Stimulated activated CD8-positive, alpha-beta memory T cell treated with anti-CD3 and anti-CD28 coated beads, Interleukin-15, amount 100 ng/mL, for 48 hours (primary cell): Measurements from ENCODE around the gene HMG20B.

Source experiments
- DNase-seq, 2 donors: peaks; one replicate each; pipeline ENCODE4 v3.0.0-alpha.2; 2020; ENCODE audit warnings: low read depth in 2 of 2

HMG20B gene

DNA sequence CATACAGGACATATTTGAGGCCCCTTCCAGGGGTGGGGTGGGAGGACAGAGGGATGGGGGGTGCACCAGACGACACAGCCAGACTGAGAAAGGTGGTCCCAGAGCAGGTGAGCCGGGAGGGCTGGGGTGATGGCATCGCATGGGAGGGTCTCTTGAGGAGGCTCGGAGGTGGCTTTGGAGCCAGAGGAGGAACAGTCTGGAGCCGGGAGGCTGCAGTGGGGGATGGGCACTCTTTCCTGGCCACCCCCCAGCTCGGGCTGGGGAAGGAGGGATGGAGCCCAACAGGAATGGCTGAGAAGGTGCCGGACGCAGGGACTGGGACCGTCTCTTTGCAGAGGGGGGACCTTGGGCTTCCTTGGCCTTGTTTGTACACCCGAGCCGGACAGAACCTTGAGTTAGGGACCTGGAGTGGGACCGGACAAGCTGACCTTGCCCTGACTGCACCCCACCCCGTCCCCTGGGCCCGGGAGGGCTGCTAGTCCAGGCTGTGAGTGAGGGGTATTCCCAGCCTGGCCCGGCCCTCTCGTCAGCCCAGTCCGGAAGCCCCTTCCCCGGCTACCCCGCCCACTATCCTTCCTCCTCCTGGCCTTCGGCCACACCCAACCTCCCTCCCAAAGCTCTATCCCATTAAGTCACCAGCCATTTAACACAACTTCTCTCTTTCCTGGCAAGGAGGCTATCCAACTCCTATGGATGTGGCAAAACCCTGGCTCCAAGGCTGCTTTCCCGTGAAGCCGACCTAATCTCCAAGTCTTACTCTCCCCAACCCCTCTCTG is 34.7 kb downstream of the HMG20B start:
- no peak for DNase-seq

DNA sequence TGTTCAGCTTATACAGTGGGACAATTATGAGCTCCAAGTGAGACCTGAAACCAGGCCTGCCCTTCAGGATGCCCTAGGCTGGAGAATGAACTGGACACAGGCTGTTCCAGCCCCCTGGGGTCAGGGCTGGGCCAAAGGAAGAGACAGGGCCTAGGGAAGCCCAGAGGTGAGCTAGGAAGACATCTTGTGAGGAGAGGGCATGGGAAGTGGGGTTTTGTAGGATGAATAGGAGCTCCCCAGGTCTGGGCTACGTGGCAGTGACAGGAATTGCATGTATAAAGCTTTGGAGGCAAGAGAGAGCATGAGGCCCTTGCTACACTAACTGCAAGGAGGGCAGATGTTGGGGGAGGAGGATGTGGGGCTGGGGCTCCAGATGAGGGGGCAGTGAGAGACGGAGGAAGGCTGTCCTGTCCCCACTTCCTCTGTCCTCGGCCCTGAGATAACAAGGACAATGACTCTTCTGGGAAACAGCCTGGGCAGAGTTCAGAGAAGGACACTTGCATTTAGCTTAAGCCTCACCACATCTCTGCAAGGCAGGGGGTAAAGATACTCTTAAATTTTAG is 35.4 kb downstream of the HMG20B start:
- DNase-seq = no peak

DNA sequence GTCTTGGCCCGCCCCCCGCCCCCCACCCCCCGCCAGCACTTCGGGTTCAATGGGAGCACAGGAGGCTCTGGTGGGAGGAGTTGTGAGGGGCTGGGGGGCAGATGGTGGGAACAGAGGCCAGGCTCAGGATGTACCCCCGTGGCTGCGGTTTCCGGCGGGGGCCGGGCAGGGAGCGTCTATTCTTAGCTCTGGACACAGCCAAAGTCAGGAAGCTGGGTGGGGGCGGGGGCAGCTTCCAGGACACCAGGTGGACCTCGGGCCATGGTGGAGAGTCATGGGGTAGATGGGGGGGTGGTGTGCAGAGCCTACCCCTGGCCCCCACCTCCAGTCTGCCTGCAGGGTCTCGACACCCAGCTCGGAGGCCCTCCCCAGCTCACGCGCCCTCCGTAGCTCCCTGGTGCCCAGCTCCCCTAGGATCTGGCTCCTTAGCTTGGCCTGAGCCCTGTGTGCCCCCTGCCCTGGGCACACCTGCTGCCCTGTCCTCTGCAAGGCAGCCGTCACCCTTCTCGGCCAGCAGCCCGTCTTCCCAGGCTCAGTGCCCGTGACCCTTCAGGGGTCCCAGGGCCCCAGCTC is 36.1 kb downstream of the HMG20B start:
- no peak for DNase-seq

DNA sequence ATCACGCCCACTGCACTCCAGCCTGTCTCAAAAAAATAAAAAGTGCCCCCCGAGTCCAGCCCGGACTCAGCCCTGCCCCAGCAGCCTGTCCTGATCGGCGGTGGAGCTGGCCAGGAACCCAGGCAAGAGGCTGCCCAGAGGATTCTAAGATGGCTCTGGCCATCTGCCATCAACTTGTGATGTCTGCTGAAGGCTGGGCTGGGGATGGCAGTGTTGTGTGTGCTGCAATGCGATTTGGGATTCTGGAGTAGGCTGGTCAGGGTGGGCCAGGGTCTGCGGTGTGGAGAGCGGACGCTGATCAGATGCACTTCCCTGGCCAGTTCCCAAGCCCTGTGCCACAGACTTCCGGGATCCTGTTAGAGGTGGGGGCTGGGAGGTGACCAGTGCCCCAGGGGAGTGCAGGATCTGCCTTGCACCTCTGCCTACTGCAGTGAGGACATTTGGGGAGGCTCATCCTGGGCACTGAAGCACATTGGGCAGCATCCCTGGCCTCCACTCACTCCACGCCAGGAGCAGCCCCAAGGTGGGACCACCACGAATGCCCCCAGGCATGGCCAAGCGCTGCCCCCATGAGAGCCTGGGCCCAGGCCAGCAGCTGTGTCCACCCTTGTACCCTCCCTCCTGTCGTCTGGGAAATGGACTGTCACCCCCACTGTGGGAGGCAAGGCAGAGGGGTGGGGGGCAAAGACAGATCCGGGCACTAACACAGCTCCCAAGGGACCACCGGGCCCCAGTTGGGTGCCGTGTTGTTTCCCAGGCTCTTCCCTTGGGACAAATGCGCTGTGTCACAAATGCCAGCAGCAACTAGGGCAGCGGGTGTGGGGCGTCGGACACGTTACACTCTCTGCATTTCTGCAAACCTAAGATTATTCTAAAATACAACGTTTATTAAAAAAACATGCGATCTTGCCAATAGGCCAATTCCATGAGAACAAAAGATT is 37.3 kb downstream of the HMG20B start:
- no peak for DNase-seq

DNA sequence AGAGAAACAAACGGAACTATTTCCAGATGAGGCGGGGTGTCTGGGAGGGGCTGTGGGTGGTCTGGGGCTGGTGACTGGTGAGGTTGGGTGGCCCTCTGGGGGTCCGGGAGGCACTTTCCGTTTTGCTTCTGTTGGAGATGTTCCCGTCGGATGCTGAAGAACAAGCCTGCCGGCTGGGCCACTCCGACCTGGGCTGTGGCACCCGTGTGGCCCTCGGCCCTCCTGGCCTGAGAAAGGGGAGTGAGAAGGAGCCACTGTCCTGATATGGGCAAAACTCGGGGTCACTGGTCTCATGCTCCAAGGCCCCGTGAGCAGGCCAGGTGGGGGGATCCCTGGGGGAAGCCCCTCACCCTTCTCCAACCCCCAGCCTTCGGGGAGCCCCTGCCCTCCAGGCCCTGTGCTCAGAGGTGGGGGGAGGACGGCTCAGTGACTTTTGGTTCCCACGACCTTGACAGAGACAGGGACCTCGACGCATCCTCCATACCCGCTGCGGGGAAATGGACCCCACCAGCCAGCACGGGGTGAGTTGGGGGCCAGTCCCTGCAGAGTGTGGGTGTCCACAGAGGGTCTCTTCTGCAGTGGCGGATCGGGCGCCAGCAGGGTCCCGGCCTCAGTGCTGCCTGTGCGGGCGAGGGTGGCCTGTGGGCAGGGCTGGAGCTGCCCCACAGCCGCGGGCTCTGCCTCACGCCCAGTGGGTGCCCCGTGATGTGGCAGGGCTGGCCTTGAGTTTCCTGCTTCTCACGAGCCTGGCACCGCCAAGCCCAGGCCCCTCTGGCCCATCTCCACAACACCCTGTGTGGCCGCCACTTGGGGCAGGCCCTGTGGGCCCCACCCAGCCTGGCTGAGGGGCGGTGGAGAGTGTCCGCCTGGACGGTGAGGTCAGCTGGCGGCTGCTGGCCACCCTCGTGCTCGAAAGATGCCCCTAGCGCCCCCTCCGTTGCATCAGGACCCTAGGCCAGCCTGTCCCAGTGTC is 38.3 kb downstream of the HMG20B start:
- no peak for DNase-seq

DNA sequence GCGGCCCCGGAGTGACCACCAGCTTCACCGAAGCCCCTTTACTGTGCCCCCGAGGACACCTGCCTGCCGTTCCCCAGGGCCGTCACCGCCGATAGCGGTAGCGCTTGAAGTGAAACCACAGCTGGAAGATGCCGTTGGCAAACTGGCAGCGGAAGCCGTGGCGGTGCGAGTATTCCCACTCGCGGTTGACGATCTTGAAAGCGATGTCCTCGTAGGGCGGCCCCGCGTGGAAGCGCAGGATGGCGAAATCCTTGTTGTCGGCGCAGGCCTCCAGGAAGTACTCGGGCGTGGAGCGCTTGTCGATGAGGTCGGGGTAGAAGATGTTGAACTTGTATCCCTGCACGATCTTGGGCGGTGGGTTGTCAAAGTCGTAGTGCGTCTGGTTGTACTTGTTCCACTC is 39.1 kb downstream of the HMG20B start:
- DNase-seq = no peak

DNA sequence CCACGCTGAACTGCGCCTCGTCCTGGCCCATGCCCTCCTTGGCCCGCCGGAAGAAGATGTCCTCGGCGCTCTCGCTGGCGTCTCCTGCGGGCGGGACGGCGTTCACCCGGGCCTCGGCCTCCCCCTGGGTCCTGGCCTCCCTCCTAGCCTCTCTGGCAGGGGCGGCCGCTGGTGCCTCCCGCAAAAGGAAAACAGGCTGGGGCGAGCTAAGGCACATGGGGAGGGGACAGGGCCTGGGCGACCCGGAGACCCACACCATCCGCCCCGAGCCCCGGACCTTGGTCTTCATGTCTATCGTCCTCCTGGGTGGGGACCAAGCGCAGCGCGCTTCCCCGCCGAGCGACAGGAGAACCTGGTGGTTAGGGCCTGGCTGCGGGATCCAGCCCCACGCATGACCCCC is 39.6 kb downstream of the HMG20B start:
- DNase-seq = no peak

DNA sequence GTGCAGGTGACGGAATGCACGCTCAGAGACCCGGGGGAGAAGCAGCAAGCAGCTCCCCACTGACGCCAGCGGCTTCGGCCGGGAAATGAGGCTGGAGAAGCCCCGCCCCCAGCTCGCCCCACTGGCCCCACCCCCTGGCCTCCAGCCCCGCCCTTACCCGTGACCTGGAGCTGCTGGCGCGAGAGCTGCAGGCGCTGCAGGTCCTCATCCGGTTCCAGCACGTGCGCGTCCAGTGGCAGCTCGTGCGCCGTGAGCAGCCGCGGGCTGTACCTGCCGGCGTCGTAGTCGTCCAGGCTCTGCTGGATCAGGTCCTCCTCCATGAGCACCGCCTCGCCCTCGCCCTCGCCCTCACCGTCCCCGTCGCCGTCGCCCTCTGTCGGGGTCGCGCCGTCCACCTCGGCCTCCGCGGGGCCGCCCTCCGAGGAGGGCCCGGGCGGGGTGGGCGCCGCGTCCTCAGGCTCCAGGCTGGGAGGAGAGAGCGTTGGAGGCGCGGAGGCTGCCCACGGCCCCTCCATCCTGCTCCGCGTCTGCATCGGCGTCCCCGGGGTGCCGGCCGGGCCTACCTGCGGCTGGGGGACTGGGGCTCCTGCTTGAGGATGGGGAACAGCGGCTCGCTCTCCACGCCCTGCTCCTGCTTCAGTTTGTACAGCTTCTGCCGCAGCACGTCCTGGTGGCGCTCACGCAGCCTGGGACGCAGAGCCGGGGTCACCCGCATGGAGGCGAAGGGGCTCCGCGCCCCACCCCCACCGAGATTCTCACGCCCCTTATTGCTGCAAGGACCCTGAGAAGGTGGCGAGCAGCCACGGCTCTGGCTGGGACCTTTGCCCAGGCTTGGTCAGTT is 40.4 kb downstream of the HMG20B start:
- no peak for DNase-seq

DNA sequence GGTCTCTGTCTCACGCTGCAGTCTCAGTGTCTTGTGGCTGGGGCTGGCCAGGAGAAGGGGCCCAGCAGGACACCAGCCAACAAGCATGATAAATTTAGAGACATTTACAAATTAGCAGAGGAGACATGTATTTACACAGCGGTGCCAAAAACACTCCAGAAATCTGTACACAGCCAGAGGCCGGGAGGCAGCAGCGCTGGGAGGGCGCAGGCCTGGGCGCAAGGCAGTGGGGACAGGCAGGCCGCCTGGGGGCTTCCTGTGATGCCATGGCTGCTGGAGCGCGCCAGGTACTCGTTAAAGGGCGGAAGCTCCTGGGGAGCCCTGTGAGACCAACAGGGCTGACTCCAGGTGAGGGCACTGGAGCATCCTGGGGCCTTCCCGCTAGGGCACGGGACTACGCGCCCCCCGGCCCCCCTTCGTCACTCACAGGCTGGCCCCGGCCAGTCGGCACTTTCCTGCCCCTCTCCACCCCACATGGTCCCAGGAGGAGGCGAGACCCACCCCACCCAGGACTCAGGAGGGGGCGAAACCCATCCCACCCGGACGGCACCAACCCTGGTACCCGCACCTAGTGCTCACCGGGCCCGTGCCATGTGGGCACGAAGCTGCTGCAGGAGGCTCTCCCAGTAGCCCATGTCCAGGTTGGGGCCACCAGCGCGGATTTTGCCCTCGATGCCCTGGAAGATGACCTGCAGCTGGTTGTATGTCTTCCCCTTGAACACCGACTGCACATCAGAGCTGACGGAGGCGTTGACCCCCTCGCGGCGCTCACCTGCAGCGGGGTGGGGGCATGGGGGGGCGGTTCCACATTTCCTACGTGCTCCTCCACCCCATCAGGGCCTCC is 41.3 kb downstream of the HMG20B start:
- no peak for DNase-seq

DNA sequence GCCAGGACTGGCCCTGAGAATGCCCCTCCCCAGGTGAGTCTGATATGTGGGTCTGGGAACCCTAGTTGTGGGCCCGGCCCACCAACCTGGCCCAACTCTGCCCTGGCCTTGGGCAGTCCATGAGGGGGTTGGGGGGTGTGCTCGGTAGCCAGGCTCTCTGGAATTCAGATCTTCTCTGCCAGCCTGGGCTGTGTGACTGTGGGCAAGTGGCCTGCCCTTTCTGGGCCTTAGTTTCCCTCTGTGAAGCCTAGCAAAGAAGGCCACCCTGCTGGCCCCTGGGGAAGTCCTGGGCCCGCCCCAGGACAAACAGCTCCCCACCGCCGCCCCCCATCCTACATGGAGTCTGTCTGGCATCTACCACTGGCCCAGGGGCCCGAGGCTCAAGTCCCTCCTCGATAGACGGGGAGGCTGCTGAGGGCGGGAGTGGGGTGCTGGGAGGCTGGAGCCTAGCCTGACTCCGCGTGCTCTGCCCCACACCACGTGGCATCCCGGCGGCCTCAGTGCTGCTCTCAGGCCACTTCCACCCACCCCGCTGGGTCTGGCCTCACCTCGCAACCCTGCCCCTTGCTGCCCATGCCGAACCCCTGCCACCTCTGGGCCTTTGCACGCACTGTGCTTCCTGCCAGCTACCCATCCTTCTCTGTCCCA is 42.2 kb downstream of the HMG20B start:
- no peak for DNase-seq

DNA sequence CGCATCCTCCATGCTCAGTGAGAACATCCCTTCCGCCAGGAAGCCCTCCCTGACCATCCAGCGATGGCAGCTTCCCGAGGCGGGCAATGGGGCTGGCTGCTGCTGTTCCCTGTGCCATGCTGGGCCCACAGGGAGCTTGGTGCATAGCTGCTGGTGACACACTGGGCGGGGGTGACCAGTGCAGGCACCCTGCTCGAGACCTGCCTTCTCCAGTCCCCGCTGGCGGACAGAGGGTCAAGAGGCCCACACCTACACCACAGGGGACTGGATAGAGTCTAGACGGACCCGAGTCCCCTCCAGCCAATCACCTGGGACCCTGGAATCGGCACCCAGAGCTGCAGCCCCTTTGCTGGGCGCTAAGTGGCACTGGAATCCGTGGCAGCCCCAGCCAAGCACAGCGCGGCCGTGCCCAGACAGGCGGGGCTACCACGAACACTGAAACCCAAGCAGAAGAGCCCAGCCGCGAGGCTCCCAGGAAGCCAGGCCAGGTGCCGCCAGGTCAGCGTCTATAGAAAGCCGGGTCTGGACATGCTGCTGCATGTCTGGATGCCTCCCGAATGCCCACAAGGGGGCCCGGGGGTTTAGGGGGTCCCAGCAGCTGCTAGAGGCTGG is 42.9 kb downstream of the HMG20B start:
- DNase-seq = no peak

DNA sequence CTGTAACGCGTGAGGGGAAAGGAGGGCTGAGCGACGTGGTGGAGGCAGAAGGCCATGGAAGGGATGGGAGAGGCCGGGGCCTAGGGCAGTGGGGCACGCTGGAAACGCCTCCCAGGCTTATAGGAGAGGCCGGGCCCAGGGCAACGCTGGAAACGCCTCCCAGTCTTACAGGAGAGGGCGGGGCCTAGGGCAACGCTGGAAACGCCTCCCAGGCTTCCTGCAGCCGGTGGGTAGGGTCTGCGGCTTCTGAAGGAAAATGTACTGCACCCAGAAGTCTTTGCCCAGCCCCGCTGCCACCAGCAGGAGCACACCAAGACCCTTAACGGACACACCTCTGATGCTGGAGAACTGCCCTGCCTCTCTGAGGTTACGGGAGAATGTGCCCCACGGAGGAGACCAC is 44.7 kb downstream of the HMG20B start:
- DNase-seq = no peak

DNA sequence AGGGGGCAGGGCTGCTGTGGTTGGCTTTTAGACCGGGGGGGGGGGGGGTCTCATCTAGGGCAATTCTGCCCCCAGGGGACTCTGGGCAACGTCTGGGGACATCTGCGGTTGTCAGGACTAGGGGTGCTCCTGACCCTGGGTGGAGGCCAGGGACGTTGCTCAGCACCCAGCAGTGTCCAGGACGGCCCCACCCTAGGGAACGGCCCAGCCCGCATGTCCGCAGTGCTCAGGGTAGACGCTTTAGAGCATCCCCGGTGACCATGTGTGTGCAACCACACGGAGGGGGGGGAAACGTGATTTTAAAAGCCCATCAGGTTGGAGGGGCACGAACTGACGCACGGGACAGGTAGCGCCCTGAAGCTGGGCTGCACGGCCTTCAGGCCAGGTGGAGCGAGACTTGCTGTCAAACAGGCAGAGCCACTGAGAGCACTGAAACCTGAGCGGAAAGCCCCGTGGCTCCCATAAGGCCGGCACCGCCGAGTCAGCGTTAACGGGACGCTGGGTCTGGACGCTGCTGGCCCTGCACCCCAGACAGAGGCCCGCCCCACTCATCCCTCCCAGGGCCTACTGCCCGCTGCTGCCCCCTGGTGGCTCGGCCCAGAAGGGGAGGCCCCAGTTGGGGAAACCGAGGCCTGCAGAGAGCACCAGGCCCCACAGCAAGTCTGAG is 45.5 kb downstream of the HMG20B start:
- peak; percentile 21 to 27 for DNase-seq

DNA sequence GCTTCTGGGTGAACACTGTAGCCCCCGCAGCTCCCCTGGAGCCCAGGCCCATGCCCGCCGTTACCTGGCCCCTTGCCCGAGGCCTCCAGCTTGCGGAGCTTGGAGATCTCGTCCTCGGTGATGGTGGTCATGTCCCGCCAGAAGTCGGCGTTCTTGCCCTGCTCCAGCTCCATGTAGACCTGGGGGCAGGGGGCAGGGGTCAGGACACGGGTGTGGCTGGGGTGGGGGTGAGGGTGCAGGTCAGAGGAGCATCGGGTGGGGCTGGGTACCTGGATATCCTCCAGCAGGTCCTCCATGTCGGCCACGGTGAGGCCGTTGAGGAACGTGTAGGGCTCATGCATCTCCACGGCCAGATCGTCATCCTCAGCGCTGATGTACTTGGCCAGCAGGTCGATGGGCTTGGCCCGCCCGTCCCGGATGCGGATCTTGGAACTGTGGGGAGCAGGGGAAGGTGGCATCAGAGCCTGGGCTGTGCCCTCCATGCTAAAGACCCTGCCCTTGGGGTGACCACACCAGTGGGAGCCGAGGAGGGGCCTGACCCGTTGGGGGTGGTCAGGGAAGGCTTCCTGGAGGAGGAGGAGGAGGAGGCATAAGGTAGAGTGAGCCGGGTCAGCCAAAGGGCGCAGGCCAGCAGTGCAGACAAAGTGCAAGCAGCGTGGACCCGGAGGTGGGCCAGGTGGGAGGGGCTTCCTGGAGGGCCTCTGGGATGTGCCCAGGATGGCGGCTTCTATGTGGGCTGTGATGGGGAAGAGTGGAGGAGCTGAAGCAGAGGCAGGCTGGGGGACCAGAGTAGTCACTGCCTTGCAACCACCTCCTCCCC is 46.3 kb downstream of the HMG20B start:
- no peak for DNase-seq

DNA sequence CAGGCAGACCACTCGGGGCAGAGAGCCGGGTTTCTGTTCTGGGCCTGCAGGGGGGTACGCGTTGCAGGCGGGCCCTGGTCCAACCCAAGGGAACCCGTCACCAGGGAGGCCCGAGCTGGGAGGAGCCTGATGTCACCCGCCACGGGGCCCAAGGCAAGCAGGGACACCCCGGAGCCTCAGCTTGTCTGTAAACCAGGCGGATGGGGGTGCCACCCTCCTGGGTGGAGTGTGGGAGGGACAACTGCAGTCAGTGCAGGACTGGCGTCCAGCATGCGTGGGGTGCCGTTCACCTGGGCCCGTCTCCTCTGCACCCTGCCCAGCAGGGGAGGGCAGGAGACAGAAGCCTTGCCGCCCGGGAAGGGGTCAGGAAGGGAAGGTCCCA is 46.9 kb downstream of the HMG20B start:
- DNase-seq = no peak

DNA sequence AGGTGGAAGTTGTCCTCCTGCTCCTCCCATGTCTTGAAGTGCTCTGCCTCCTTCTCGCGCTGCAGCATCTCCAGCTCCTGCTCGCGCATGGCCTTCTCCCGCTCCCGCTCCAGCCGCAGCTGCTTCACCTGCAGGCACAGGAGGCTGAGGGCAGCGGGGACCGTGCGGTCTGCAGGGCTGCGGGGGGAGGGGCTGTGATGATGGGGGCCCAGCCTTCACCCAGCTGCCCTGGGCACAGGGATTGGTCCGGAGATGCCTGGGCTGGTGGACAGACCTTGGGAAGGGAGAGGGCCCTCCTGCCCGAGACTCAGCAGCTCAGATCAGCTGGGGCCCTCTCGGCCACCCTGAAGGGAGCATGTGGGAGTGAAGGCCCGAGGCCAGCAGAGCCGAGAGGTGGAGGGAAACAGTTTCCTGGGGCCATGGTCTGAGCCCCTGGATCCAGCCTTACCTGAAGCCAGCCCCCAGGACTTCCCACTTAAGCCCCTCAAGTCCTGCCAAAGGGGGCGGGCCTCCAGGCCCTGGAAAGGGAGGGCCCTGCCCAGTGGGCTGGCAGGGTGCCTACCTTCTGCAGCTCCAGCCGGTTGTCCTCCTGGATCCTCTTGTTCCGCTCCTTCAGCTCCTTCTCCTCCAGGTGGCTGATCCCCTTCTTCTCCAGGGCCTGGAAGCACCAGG is 47.5 kb downstream of the HMG20B start:
- DNase-seq = no peak
